H1 (cell line): ENCODE data around the gene IPO9. TPM values are rescaled to one million over a fixed set of nuclear protein-coding genes. Genes with fewer than 3 reads are reported as not detected.

Experiments
- CTCF ChIP-seq, 3 experiments: IDR thresholded peaks; 1 replicate in 2 of 3; 2 replicates in 1 of 3; pipeline versions ENCODE4 v1.5.1 to v1.6.1; 2011; ENCODE audit warnings: low read length in 3 of 3, mild to moderate bottlenecking in 3 of 3, inconsistent platforms in 2 of 3, low read depth in 1 of 3, moderate library complexity in 1 of 3; ENCODE audit not compliant: insufficient read depth in 1 of 3; ENCODE audit errors: control extremely low read depth in 1 of 3
- RFX5 ChIP-seq: IDR thresholded peaks from 2 replicates; pipeline ENCODE4 v1.6.1; 2011; ENCODE audit warnings: low read depth, low read length, improper control_type of control experiment, borderline replicate concordance
- TEAD4 ChIP-seq: IDR thresholded peaks from 2 replicates; pipeline ENCODE4 v1.6.1; 2012; ENCODE audit warnings: low read depth, low read length, inconsistent platforms, mixed read lengths
- polyA plus RNA-seq, 7 experiments: library from polyadenylated mRNA; depleted of rRNA in 3 of 7; stranded (reverse) in 5 of 7; unstranded in 2 of 7; fragments of >200 nt in 5 of 7; fragments of 200-250 nt in 2 of 7; gene quantifications; 1 replicate in 5 of 7; 2 replicates in 1 of 7; 4 replicates in 1 of 7; pipeline versions ENCODE4 v1.2.1 to v1.2.3, GENCODE V29; 2011 to 2013; ENCODE audit warnings: missing spikeins in 2 of 7, mixed read lengths in 2 of 7
- total RNA-seq: library from RNA; stranded (reverse); fragmentation: NEBNext Ultra II Directional; extraction: Animal tissue kit (Norgen Biotek cat#: 25700); gene quantifications from 2 replicates; pipeline ENCODE4 v1.2.1, GENCODE V29; 2021

Gene IPO9
- total and polyA plus RNA-seq, 2 of the 8 experiments (the other 6 are each of a cell fraction or from before 2014, with no cell fraction given): 61.0 to 122 TPM

- no peak for TF ChIP-seq CTCF (IDR thresholded peaks at IDR 0.05; ENCODE audit: control extremely low read depth in 1 of 3, insufficient read depth in 1 of 3, low read depth in 1 of 3, low read length in 3 of 3)
- no peak for TF ChIP-seq RFX5
- TF ChIP-seq TEAD4: no peak
- TF ChIP-seq, all 59 proteins: peak for 0
These were observed 89.4 kb downstream of the IPO9 start (continued) for GRCh38 chr1:201918343-201918742.
